Right atrium auricular region (tissue), 2 donors: ENCODE results near the gene NUDCD3. TPM values are rescaled to one million over a fixed set of nuclear protein-coding genes. Genes with fewer than 3 reads are reported as not detected.

Experiments used
- DNase-seq: peaks from one replicate; pipeline ENCODE4 v3.0.0-alpha.2; 2019; ENCODE audit warnings: low spot score
- H3K27ac ChIP-seq, 2 donors: fragments of 200-600 bp; sonication (generic); 1 replicate in 1 of 2; 2 replicates in 1 of 2; pipeline ENCODE4 v1.5.1; 2016 to 2019
- H3K27me3 ChIP-seq, 2 donors: fragments of 200-600 bp; sonication (generic); one replicate each; pipeline versions ENCODE4 v1.5.1 to v1.6.0; 2017 to 2019
- H3K36me3 ChIP-seq: fragments of 200-600 bp; sonication (generic); one replicate; pipeline ENCODE4 v1.5.1; 2016
- H3K4me1 ChIP-seq, 2 donors: fragments of 200-600 bp; sonication (generic); one replicate each; pipeline versions ENCODE4 v1.5.1 to v1.6.0; 2017 to 2019
- H3K4me3 ChIP-seq, 2 donors: fragments of 200-600 bp; sonication (generic); 1 replicate in 1 of 2; 2 replicates in 1 of 2; pipeline ENCODE4 v1.5.1; 2017 to 2019; ENCODE audit warnings: mild to moderate bottlenecking in 1 of 2, moderate library complexity in 1 of 2
- H3K9me3 ChIP-seq, 2 donors: fragments of 200-600 bp; sonication (generic); one replicate each; pipeline ENCODE4 v1.5.1; 2019
- CTCF ChIP-seq, 2 donors: fragments of 200-600 bp; sonication (generic); IDR thresholded peaks; one replicate each; pipeline ENCODE4 v1.5.1; 2019; ENCODE audit warnings: antibody characterized with exemption in 2 of 2
- total RNA-seq, 2 donors: library from RNA; depleted of rRNA; stranded (reverse); fragments of >200 nt; gene quantifications; one replicate each; pipeline ENCODE4 v1.1.0, GENCODE V29; 2016

The NUDCD3 gene
- total RNA-seq, 2 donors from 2014 or later, result 50.6 to 53.3 TPM

GRCh38 chr7:44408596-44408995, 81.9 kb downstream of the NUDCD3 start:
- peaks cover 8% of the 10 kb centered on the region for H3K36me3 ChIP-seq
- peaks cover 0 to 13% of the 10 kb centered on the region in 2 donors for H3K4me1 ChIP-seq
- no peak for DNase-seq
- no peak for TF ChIP-seq CTCF (IDR thresholded peaks at IDR 0.05)
- H3K27me3 ChIP-seq, result no peaks in the 10 kb centered on the region
- H3K4me3 ChIP-seq, result no peak overlapping the region
- H3K9me3 ChIP-seq, result peaks cover 0 to 5% of the 10 kb centered on the region in 2 donors
- H3K27ac ChIP-seq, result peak overlapping the region; percentile 7 to 17

GRCh38 chr7:44403775-44404174, 86.7 kb downstream of the NUDCD3 start:
- TF ChIP-seq CTCF (IDR thresholded peaks at IDR 0.05), result no peak
- Histone ChIP-seq H3K27ac (peak overlapping the region in 1 of 2 donors; percentile 59), H3K27me3 (no peaks in the 10 kb centered on the region), H3K4me3 (no peak overlapping the region), H3K36me3 (peaks cover 20% of the 10 kb centered on the region), H3K9me3 (no peaks in the 10 kb centered on the region), H3K4me1 (peaks cover 0 to 23% of the 10 kb centered on the region in 2 donors)
- DNase-seq, result no peak

- Histone ChIP-seq H3K4me3 (no peak overlapping the region), H3K36me3 (peaks cover 20% of the 10 kb centered on the region), H3K27me3 (no peaks in the 10 kb centered on the region), H3K27ac (peak overlapping the region in 1 of 2 donors; percentile 59), H3K9me3 (no peaks in the 10 kb centered on the region), H3K4me1 (peaks cover 0 to 20% of the 10 kb centered on the region in 2 donors)
- no peak for TF ChIP-seq CTCF (IDR thresholded peaks at IDR 0.05)
- DNase-seq, result no peak
These were observed 87.2 kb downstream of the NUDCD3 start for GRCh38 chr7:44403176-44403759.

- no peak for TF ChIP-seq CTCF (IDR thresholded peaks at IDR 0.05)
- peaks cover 20% of the 10 kb centered on the region for H3K36me3 ChIP-seq
- H3K9me3 ChIP-seq, result no peaks in the 10 kb centered on the region
- H3K4me3 ChIP-seq, result no peak overlapping the region
- DNase-seq, result no peak
- H3K27me3 ChIP-seq, result no peaks in the 10 kb centered on the region
- peaks cover 0 to 26% of the 10 kb centered on the region in 2 donors for H3K4me1 ChIP-seq
- peak overlapping the region in 1 of 2 donors; percentile 59 for H3K27ac ChIP-seq
These were observed 87.9 kb downstream of the NUDCD3 start for GRCh38 chr7:44402401-44403060.

GRCh38 chr7:44401692-44402091, 88.8 kb downstream of the NUDCD3 start:
- peaks cover 20% of the 10 kb centered on the region for H3K36me3 ChIP-seq
- TF ChIP-seq CTCF (IDR thresholded peaks at IDR 0.05), result no peak
- no peaks in the 10 kb centered on the region for H3K27me3 ChIP-seq
- DNase-seq, result no peak
- no peak overlapping the region for H3K27ac ChIP-seq
- no peaks in the 10 kb centered on the region for H3K9me3 ChIP-seq
- H3K4me3 ChIP-seq, result no peak overlapping the region
- H3K4me1 ChIP-seq, result peaks cover 0 to 34% of the 10 kb centered on the region in 2 donors
